ENCODE data around the gene TMPRSS13. TPM values are rescaled to one million over a fixed set of nuclear protein-coding genes. Genes with fewer than 3 reads are reported as not detected.

TMPRSS13 gene
- polyA plus RNA-seq, 1 donor: 3.6 TPM

- H3K27me3 ChIP-seq (ENCODE audit: control insufficient read depth, insufficient read depth, low read length): peaks cover 58% of the 10 kb centered on the region
- H3K27ac ChIP-seq (ENCODE audit: low read length): no peak overlapping the region
- no peak overlapping the region for H3K4me3 ChIP-seq (ENCODE audit: low read length)
These were observed 55.4 kb downstream of the TMPRSS13 start for GRCh38 chr11:117873828-117874125.

GRCh38 chr11:117872975-117873827 lies 56.0 kb downstream of the TMPRSS13 start:
- no peak overlapping the region for H3K4me3 ChIP-seq (ENCODE audit: low read length)
- DNase-seq: no peak
- peaks cover 17% of the 10 kb centered on the region for H3K4me1 ChIP-seq (ENCODE audit: control insufficient read depth, insufficient read depth, low read length)
- no peaks in the 10 kb centered on the region for H3K9me3 ChIP-seq (ENCODE audit: control insufficient read depth, low read depth, low read length)
- H3K36me3 ChIP-seq (ENCODE audit: control insufficient read depth, insufficient read depth, low read length): no peaks in the 10 kb centered on the region
- no peak overlapping the region for H3K27ac ChIP-seq (ENCODE audit: low read length)
- peaks cover 53% of the 10 kb centered on the region for H3K27me3 ChIP-seq (ENCODE audit: control insufficient read depth, insufficient read depth, low read length)
- no CpG with 5 or more reads among the region's 15 CpGs for WGBS (ENCODE audit: insufficient coverage, low lambda C conversion rate)

More at GRCh38 chr11:117873828-117874125, 55.4 kb downstream of the TMPRSS13 start:
- H3K4me1 ChIP-seq (ENCODE audit: control insufficient read depth, insufficient read depth, low read length): peaks cover 17% of the 10 kb centered on the region
- no peaks in the 10 kb centered on the region for H3K9me3 ChIP-seq (ENCODE audit: control insufficient read depth, low read depth, low read length)
- H3K36me3 ChIP-seq (ENCODE audit: control insufficient read depth, insufficient read depth, low read length): no peaks in the 10 kb centered on the region
- WGBS (ENCODE audit: insufficient coverage, low lambda C conversion rate): no CpG with 5 or more reads among the region's 8 CpGs
- no peak for DNase-seq

GRCh38 chr11:117872420-117872961 lies 56.7 kb downstream of the TMPRSS13 start:
- no peak for DNase-seq
- no peak overlapping the region for H3K27ac ChIP-seq (ENCODE audit: low read length)
- WGBS (ENCODE audit: insufficient coverage, low lambda C conversion rate): no CpG with 5 or more reads among the region's 12 CpGs
- H3K27me3 ChIP-seq (ENCODE audit: control insufficient read depth, insufficient read depth, low read length): peaks cover 46% of the 10 kb centered on the region
- peaks cover 17% of the 10 kb centered on the region for H3K4me1 ChIP-seq (ENCODE audit: control insufficient read depth, insufficient read depth, low read length)
- no peak overlapping the region for H3K4me3 ChIP-seq (ENCODE audit: low read length)
- H3K9me3 ChIP-seq (ENCODE audit: control insufficient read depth, low read depth, low read length): no peaks in the 10 kb centered on the region
- no peaks in the 10 kb centered on the region for H3K36me3 ChIP-seq (ENCODE audit: control insufficient read depth, insufficient read depth, low read length)

GRCh38 chr11:117871784-117872183 lies 57.4 kb downstream of the TMPRSS13 start:
- Histone ChIP-seq H3K27ac (ENCODE audit: low read length) (no peak overlapping the region), H3K4me3 (ENCODE audit: low read length) (no peak overlapping the region), H3K36me3 (ENCODE audit: control insufficient read depth, insufficient read depth, low read length) (no peaks in the 10 kb centered on the region), H3K9me3 (ENCODE audit: control insufficient read depth, low read depth, low read length) (no peaks in the 10 kb centered on the region), H3K4me1 (ENCODE audit: control insufficient read depth, insufficient read depth, low read length) (peaks cover 13% of the 10 kb centered on the region), H3K27me3 (ENCODE audit: control insufficient read depth, insufficient read depth, low read length) (peaks cover 39% of the 10 kb centered on the region)
- no peak for DNase-seq
- no CpG with 5 or more reads among the region's 5 CpGs for WGBS (ENCODE audit: insufficient coverage, low lambda C conversion rate)

GRCh38 chr11:117871160-117871559 lies 58.0 kb downstream of the TMPRSS13 start:
- DNase-seq: no peak
- Histone ChIP-seq H3K4me1 (ENCODE audit: control insufficient read depth, insufficient read depth, low read length) (peaks cover 11% of the 10 kb centered on the region), H3K27ac (ENCODE audit: low read length) (no peak overlapping the region), H3K9me3 (ENCODE audit: control insufficient read depth, low read depth, low read length) (no peaks in the 10 kb centered on the region), H3K36me3 (ENCODE audit: control insufficient read depth, insufficient read depth, low read length) (no peaks in the 10 kb centered on the region), H3K27me3 (ENCODE audit: control insufficient read depth, insufficient read depth, low read length) (peaks cover 33% of the 10 kb centered on the region), H3K4me3 (ENCODE audit: low read length) (no peak overlapping the region)
- no CpG with 5 or more reads among the region's 18 CpGs for WGBS (ENCODE audit: insufficient coverage, low lambda C conversion rate)

GRCh38 chr11:117870103-117870952 lies 58.9 kb downstream of the TMPRSS13 start:
- Histone ChIP-seq H3K4me3 (ENCODE audit: low read length) (no peak overlapping the region), H3K27me3 (ENCODE audit: control insufficient read depth, insufficient read depth, low read length) (peaks cover 25% of the 10 kb centered on the region), H3K27ac (ENCODE audit: low read length) (peak overlapping the region; percentile 1), H3K9me3 (ENCODE audit: control insufficient read depth, low read depth, low read length) (no peaks in the 10 kb centered on the region), H3K4me1 (ENCODE audit: control insufficient read depth, insufficient read depth, low read length) (peaks cover 3% of the 10 kb centered on the region), H3K36me3 (ENCODE audit: control insufficient read depth, insufficient read depth, low read length) (no peaks in the 10 kb centered on the region)
- DNase-seq: peak; percentile 33 to 54
- WGBS (ENCODE audit: insufficient coverage, low lambda C conversion rate): 100% methylated on average over 1 of the region's 9 CpGs

- H3K27me3 ChIP-seq (ENCODE audit: control insufficient read depth, insufficient read depth, low read length): peaks cover 18% of the 10 kb centered on the region
- no peaks in the 10 kb centered on the region for H3K9me3 ChIP-seq (ENCODE audit: control insufficient read depth, low read depth, low read length)
These were observed 59.6 kb downstream of the TMPRSS13 start for GRCh38 chr11:117869604-117870003.

GRCh38 chr11:117868815-117869561 lies 60.2 kb downstream of the TMPRSS13 start:
- H3K4me3 ChIP-seq (ENCODE audit: low read length): no peak overlapping the region
- H3K36me3 ChIP-seq (ENCODE audit: control insufficient read depth, insufficient read depth, low read length): no peaks in the 10 kb centered on the region
- WGBS (ENCODE audit: insufficient coverage, low lambda C conversion rate): 88% methylated on average over 1 of the region's 17 CpGs
- H3K27me3 ChIP-seq (ENCODE audit: control insufficient read depth, insufficient read depth, low read length): peaks cover 12% of the 10 kb centered on the region
- H3K27ac ChIP-seq (ENCODE audit: low read length): no peak overlapping the region
- no peaks in the 10 kb centered on the region for H3K9me3 ChIP-seq (ENCODE audit: control insufficient read depth, low read depth, low read length)
- H3K4me1 ChIP-seq (ENCODE audit: control insufficient read depth, insufficient read depth, low read length): no peaks in the 10 kb centered on the region
- no peak for DNase-seq

More at GRCh38 chr11:117869604-117870003, 59.6 kb downstream of the TMPRSS13 start:
- Histone ChIP-seq H3K4me3 (ENCODE audit: low read length) (no peak overlapping the region), H3K36me3 (ENCODE audit: control insufficient read depth, insufficient read depth, low read length) (no peaks in the 10 kb centered on the region), H3K27ac (ENCODE audit: low read length) (peak overlapping the region; percentile 1), H3K4me1 (ENCODE audit: control insufficient read depth, insufficient read depth, low read length) (no peaks in the 10 kb centered on the region)
- no CpG with 5 or more reads among the region's 4 CpGs for WGBS (ENCODE audit: insufficient coverage, low lambda C conversion rate)
- no peak for DNase-seq

GRCh38 chr11:117868088-117868487 lies 61.1 kb downstream of the TMPRSS13 start:
- H3K4me3 ChIP-seq (ENCODE audit: low read length): no peak overlapping the region
- WGBS (ENCODE audit: insufficient coverage, low lambda C conversion rate): no CpG with 5 or more reads among the region's 11 CpGs
- H3K4me1 ChIP-seq (ENCODE audit: control insufficient read depth, insufficient read depth, low read length): no peaks in the 10 kb centered on the region
- no peak overlapping the region for H3K27ac ChIP-seq (ENCODE audit: low read length)
- peaks cover 5% of the 10 kb centered on the region for H3K27me3 ChIP-seq (ENCODE audit: control insufficient read depth, insufficient read depth, low read length)
- no peaks in the 10 kb centered on the region for H3K9me3 ChIP-seq (ENCODE audit: control insufficient read depth, low read depth, low read length)
- no peak for DNase-seq
- no peaks in the 10 kb centered on the region for H3K36me3 ChIP-seq (ENCODE audit: control insufficient read depth, insufficient read depth, low read length)

GRCh38 chr11:117866526-117866925 lies 62.7 kb downstream of the TMPRSS13 start:
- H3K4me1 ChIP-seq (ENCODE audit: control insufficient read depth, insufficient read depth, low read length): peaks cover 10% of the 10 kb centered on the region
- no peak overlapping the region for H3K27ac ChIP-seq (ENCODE audit: low read length)
- no peaks in the 10 kb centered on the region for H3K36me3 ChIP-seq (ENCODE audit: control insufficient read depth, insufficient read depth, low read length)
- WGBS (ENCODE audit: insufficient coverage, low lambda C conversion rate): no CpG with 5 or more reads among the region's 5 CpGs
- no peaks in the 10 kb centered on the region for H3K9me3 ChIP-seq (ENCODE audit: control insufficient read depth, low read depth, low read length)
- H3K27me3 ChIP-seq (ENCODE audit: control insufficient read depth, insufficient read depth, low read length): no peaks in the 10 kb centered on the region
- no peak overlapping the region for H3K4me3 ChIP-seq (ENCODE audit: low read length)
- DNase-seq: no peak
